Inflammatory macrophage treated with lipopolysaccharide for 4 hours (primary cell): ENCODE results near the gene MSH4.

Experiments
- DNase-seq: peaks from one replicate; pipeline ENCODE4 v3.0.0-alpha.2; 2020

MSH4 gene

DNA sequence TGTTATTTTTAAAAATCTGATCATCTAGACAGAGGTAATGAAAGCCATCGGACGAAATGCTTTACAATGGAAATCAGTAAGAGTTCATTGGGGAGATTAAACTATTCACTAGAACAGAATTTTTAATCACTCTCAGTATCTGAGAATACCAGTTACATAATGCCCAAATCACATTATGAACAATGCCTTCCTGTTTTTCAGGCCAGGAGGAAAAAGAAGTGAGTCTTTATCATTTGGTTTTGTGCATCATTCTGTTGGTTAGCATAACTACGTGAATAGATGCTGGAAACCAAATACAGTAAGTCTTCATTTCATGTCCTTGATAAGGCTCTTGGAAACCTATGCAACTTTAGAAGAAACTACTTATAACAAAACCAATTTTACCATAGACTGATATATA is 153.5 kb downstream of the MSH4 start:
- no peak for DNase-seq

DNA sequence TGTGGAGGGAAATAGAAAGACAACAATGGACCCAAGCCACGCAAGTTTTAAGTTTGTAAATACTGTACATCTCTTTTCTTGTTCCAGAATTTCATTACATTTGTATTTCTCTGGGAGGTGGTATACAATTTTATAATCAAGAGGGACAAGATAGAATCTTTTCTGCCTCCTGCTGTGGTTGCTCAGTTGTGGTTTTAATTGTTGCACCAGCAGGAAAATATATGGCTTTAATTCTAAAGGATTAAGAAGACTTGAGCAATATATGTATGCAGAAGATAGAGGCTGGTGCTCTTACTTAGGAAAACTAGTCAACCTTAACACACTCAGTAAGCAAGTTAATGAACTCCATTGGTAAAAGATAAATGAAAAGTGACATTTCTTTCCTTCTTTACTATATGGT is 155.3 kb downstream of the MSH4 start:
- no peak for DNase-seq

DNA sequence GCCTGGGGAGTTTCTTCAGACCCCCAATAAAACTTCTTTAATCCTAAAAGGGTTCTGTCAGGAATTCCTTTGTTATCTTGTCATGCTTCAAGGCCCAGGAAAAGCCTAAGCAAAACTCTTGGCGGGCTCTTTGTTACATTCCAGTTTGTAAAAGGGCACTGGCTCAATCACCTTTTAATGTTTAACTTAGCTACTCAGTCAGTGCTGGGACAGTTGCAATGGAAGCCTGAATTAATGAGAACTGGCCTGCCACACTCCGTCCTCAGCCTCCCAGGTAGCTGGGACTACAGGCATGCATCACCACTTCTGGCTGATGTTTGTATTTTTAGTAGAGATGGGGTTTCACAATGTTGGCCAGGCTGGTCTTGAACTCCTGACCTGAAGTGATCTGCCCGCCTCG is 156.8 kb downstream of the MSH4 start:
- no peak for DNase-seq

DNA sequence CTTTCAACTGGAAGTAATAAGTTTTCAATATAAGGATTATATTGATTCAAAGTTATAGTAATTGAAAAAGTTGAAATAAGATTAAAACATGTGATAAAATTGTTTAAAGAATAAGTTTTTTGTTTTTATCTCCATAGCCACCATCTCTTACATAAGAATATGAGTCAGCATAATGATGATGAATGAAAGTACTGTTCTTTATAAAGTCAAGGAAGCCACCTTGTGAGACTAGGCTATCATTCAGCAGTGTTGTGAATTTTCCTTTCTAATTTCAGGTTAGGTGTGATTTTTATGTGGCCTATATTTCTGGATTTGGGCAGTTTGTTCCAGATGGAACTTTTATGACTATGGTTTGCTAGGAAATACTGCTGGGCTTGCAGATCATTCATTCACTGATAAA is 157.9 kb downstream of the MSH4 start:
- no peak for DNase-seq
